GM12801 (cell line): ENCODE measurements around the gene STPG4.

Source experiments
- CTCF ChIP-seq: IDR thresholded peaks from one replicate; pipeline ENCODE4 v1.5.1; 2011; ENCODE audit warnings: control low read depth; ENCODE audit not compliant: insufficient read length; ENCODE audit errors: extremely low read depth

The STPG4 gene

GRCh38 chr2:47074691-47075090 is 80.4 kb downstream of the STPG4 start:
- no peak for TF ChIP-seq CTCF

- TF ChIP-seq CTCF: no peak
Observed at GRCh38 chr2:47073641-47074040, 81.5 kb downstream of the STPG4 start.

GRCh38 chr2:47073217-47073616 is 81.9 kb downstream of the STPG4 start:
- TF ChIP-seq CTCF: no peak

- TF ChIP-seq CTCF: no peak
Observed at GRCh38 chr2:47072728-47073191, 82.3 kb downstream of the STPG4 start.

DNA sequence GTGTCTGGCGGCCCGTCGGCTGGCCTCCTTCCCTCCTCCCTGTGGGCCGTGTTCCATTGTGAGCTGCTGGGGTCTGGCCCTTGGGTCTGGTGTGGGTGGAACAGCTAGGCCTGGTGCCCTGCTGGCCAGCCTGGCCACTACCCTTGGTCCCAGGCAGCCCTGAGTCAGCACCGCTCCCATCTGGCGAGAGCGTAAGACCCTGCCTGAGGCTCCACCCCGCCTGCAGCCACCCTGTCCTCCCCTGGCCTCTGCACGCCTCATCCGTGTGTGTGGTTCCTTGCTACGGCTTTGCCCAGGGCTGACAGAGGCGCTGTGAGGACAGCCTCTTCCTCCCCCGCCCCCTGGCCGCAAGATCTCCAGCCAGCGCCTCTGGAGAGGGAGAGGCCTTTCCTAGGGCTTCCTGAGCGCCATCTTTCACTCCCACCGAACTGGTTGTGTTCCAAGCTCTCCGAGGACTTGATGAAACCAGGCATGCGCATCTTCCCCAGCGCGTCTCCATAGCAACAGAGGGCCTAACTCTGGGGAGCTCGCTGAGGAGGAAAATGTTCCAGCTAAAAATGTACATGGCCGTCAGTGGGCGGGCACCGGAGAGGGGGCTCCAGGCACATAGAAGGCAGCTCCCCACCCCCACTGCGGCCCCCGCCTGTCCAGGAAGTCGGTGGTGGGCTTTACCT is 83.0 kb downstream of the STPG4 start:
- TF ChIP-seq CTCF: no peak

DNA sequence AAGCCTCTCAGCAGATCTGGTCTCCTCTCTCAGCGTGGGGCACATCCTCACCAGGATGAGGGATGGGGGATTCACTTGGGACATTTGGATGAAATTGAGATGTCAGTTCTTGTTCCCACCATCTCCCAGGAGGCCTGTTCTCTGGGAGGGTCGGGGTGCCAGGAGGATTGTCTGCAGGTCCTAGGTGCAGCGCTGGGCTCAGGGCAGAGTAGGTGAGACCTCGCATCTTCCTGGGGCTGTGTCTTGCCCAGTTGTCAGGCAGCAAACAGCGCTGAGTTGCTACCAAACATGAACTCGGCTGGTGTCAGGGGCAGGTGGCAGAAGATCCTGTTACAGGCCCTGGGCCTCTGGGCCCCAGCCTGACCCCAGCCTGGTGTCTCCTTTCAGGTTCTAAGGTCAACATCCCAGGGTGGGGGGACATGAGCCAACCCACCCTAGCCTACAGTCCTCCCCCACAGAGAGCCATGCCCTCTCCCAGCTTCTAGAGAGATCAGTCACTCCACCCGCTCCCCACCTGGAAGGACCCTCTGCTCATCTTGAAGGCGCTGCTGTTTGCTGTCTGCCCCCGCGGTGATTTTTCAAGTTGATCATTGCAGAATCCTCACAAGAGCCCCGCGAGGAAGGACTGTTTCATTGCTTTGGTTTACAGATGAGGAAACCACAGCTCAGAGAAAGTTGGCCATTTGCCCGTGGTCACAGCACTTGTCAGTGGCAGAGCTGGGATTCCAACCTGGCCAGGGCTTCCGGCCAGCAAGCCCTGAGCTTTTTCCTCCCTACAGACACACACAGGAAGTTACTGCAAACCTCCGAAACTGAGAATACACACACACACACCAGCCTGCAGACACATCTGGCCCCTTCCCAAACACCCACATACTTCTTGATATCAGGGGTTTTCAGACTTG is 83.9 kb downstream of the STPG4 start:
- no peak for TF ChIP-seq CTCF

DNA sequence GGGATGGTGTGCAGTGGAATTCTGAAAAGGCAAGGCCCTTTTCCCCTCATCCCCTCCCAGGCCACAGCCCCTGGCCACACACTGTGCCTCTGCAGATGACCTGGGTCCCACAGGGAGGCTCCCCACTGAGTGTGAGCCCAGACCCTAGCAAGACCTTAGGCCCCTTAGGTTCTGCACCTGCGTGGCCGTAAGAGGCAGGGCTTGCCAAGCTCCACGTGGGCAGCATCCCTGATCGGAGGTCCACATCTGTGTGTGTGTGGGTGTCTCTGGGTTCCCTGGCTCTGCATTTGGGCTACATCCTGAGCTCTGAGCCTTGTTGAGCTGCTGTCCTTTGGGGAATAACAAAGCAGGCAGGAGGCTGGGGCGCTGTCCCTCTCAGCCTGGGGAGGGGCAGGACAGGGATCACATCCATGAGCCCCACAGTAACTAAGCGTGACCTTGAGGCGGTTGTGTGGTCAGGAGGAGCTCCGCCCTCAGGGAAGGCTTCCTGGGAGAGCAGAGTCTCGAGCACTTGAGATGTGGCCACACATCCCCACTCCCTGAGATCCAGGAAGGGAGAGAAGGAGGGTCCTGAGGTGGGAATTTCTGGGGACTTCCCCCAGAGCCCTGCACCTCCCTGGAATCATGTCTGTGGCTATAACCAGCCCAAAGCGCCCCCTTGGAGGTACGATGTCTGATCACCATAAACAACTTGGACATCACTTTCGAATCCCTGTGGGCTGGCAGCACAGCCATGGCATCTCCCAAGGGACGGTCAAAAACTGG is 84.8 kb downstream of the STPG4 start:
- no peak for TF ChIP-seq CTCF
